Suppressor macrophage (primary cell): Measurements from ENCODE around the gene TMEM59L.

ENCODE experiments used
- DNase-seq, 4 experiments: peaks; one replicate each; pipeline ENCODE4 v3.0.0-alpha.2; 2020 to 2022

TMEM59L gene

DNA sequence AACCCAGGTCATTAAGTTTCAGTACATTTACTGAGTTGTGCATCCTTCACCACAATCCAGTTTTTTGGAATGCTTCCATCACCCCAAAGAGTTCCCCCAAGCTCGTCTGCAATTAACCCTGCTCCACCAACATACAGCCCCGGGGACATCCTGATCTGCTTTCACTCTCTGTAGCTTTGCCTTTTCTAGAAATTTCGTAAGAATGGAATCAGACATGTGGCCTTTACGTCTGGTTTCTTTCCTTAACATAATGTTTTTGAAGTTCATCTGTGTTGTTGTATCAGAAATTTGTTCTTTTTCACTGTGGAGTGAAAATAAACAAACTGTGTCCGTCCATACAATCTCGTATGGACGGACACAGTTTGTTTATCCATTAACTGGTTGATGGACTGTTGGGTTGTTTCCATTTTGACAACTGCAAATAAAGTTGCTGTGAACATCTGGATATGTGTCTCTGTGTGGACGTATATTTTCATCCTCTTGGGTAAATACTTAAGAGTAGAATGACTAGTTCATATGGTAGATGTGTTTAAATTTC lies 27.1 kb downstream of the TMEM59L start:
- no peak for DNase-seq

DNA sequence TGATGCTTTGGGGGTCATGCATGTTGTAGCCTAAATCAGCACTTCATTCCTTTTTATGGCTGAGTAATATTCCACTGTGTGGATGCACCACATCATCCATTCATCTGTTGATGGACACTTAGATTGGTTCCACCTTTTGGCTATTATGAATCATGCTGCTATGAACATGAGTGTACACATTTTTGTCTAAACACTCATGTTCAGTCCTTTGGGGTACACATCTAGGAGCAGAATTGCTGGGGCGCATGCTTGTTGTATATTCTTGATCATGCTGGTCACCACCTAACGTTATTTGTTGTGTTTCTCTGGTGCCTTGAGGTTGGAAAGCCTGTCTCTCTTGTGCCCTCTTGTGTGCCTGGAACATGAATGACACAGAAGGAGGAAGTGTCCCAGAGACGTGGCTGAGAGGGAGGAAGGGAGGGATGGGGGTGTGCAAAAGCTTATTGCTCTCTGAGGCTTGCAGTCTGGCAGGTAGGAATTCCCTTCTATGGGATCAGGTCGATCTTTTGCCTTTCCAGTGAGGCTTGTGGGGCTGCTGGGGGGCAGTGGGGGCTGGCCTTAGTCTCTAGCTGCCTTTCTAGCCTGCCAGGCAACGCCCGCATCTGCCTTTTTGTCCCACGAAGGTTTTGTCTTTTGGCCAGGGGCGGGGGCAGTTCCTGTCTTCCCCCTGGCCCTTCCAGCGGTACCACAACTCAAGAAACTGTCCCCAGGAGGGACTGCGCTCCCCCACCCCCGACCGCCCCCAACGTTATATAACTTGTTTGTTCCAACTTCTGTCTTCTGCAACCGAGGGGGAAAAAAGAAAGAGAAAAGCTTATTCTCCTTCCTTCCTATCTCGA lies 31.7 kb downstream of the TMEM59L start:
- peak; percentile 67 to 85 (median 80) for DNase-seq

DNA sequence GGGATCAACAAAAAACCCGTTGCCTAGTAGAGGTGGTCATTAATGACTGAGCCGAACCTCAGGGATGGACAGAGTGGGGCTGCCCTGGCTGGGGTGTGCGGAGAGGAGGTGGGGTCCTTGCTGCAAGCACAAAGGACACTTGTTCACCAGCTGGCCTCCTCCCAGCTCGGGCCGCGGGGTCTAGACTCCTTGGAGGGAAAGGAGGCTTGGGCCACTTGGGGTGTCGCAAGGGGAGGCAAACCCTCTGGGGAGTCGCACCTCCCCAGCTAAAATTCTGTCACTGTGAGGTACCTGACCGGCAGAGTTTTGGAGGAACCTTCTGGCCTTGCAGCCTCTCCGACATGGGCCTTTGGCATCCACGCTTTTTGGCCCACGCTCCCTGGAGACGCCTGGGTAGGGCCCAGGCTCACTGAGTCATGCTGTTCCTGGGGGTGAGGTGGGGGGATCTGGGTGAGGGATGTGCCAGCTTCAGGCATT lies 32.4 kb downstream of the TMEM59L start:
- no peak for DNase-seq

DNA sequence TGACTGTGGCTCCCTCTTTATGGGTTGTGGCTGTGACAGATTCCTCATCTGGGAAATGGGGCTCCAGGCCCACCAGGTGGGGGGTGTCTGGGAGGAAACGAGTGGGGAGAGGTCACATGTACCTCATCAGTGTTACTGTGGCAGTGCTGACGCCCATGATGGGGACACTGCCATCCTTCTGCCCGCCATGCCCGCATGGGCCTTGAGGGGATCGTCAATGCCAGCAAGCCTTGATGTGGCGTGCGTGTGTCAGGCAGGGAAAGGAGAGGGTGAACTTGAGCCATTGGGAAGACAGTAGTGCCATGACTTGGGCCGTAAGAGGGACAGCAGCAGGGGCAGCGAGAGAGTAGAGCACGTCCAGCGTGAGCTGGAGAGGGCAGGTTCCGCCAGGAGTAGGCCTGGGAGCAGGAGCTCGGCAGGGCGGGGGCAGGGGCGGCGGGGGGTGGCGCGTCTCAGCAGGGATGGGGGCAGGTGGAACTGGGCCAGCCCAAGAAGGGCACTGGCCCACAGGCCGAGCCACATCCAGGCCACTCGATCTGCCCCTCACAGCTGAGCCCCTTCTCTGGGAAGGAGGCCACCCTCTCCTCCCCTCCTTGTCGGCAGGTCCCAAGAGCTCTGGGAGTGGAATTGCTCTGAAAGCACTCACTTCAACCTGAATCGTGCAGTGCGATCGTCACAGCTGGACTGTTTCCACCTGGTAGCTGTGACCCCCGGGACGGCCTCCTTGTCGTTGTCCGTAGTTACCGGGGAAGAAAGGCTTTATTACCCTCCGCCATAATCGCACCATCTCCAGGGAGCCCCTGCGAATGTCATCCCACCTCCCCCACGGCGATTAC lies 34.1 kb downstream of the TMEM59L start:
- DNase-seq = no peak

- DNase-seq = no peak
Measured at GRCh38 chr19:18647371-18647767, 34.7 kb downstream of the TMEM59L start.

GRCh38 chr19:18647807-18648206 lies 35.1 kb downstream of the TMEM59L start:
- DNase-seq = no peak

- no peak for DNase-seq
Measured at GRCh38 chr19:18648973-18649315, 36.3 kb downstream of the TMEM59L start.

DNA sequence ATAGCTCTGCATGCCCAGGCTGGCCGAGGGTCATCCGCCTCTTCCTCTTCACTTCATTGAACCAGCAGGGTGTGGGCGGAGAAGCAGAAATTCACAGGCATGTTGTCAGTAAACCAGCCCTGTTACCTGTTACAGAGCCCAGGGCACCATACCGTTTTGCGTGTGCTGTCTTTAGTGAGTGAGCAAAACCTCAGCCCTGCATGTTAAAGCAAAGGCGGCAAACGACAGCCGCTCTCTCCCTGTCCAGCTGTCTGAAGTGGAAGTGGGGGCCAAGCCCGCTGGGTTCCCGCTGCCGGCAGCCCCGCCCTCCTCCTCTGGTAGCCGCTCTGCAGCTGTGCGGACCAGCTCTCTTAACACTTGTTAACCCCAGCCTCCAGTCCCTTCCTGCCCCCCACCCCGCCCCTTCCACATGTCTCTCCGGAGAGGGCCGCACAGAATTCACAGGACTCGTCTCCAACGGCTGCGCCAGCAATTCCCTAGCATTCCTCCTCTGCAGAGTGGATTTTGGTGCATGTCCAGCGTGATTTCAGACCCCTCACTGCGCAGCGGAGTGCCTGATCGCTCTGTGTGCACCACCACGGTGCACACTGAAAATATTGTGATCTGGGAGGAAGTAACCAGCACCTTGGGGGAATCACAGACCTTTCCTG lies 36.8 kb downstream of the TMEM59L start:
- DNase-seq = peak; percentile 38 to 70 (median 62)

GRCh38 chr19:18650021-18650390 lies 37.3 kb downstream of the TMEM59L start:
- DNase-seq = peak in 1 of 4 experiments; percentile 33

- no peak for DNase-seq
Measured at GRCh38 chr19:18650468-18651041, 37.9 kb downstream of the TMEM59L start.

- no peak for DNase-seq
Measured at GRCh38 chr19:18651300-18651699, 38.6 kb downstream of the TMEM59L start.

- DNase-seq = no peak
Measured at GRCh38 chr19:18651733-18652132, 39.1 kb downstream of the TMEM59L start.

DNA sequence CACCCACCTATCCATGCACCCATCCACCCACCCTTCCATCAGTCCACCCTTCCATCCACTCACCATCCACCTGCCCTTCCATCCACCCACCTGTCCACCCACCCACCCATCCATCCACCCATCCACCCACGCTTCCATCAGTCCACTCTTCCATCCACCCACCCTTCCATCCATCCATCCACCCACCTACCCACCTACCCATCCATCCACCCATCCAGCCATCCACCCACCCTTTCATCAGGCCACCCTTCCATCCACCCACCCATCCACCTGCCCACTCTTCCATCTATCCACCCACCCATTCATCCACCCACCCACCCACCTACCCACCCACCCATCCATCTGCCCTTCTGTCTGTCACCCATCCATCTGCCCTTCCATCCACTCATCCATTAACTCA lies 41.2 kb downstream of the TMEM59L start:
- DNase-seq = no peak

DNA sequence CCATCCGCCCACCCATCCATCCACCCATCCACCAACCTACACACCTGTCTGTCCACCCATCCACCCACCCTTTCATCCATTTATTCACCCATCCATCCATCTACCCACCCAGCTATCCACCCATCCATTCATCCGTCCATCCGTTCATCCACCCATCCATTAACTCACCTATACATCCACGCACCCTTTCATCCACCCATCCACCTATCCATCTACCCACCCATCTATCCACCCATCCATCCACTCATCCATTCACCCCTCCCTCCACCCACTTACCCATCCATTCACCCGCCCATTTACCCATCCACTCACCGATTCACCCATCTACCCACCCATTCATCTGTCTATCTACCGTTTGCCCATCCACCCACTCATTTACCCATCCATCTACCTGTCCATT lies 41.8 kb downstream of the TMEM59L start:
- no peak for DNase-seq

DNA sequence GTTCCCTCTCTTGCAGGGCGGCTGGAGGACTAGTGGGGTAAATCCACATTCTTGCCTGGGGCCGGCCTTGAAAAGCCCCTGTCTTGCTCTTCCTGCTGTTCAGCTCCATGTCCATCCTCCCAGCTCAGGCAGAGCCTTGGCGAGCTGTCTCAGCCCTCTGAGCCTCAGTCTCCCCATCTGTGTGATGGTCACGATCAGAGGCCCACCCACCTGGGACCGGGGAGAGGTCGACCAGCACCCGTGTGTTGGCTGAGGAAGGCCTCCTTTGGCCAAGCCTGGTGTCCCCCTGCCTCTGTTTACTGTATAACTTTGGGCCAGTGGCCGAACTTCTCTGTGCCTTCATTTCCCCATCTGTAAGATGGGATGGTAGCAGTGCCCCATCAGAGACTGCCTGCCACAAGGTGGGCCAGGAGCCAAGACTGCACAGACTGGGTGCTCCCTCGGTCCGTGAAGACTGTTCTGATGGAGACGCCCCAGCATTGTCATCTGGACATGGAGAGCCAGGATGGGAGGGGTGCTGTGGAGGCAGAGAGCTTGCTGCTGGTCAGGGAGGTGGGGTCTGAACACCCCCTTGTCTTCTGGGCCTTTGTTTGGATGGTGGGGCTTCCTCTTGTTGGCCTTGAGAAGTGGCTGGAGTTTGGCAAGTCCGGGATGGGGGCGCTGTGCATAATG lies 42.6 kb downstream of the TMEM59L start:
- no peak for DNase-seq

- peak in 1 of 4 experiments; percentile 26 for DNase-seq
Measured at GRCh38 chr19:18656337-18657086, 43.8 kb downstream of the TMEM59L start.

GRCh38 chr19:18657590-18658365 lies 45.1 kb downstream of the TMEM59L start:
- peak in 1 of 4 experiments; percentile 26 for DNase-seq

DNA sequence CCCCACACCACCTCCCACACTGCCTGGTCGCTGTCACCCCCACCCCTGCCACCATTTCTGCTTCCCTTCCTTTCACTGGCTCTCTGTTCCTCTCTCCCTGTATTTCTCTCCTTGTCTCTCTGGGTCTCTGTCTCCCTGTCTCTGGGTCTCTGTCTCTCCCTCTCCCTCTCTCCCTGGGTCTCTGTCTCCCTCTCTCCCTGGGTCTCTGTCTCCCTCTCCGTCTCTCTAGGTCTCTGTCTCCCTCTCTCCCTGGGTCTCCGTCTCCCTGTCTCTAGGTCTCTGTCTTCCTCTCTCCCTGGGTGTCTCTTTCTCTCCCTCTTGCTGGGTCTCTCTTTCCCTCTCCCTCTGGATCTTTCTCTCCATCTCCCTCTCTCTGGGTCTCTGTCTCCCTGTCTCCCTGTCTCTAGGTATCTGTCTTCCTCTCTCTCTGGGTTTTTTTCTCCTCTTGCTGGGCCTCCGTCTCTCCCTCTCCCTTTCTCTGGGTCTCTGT lies 45.7 kb downstream of the TMEM59L start:
- no peak for DNase-seq

DNA sequence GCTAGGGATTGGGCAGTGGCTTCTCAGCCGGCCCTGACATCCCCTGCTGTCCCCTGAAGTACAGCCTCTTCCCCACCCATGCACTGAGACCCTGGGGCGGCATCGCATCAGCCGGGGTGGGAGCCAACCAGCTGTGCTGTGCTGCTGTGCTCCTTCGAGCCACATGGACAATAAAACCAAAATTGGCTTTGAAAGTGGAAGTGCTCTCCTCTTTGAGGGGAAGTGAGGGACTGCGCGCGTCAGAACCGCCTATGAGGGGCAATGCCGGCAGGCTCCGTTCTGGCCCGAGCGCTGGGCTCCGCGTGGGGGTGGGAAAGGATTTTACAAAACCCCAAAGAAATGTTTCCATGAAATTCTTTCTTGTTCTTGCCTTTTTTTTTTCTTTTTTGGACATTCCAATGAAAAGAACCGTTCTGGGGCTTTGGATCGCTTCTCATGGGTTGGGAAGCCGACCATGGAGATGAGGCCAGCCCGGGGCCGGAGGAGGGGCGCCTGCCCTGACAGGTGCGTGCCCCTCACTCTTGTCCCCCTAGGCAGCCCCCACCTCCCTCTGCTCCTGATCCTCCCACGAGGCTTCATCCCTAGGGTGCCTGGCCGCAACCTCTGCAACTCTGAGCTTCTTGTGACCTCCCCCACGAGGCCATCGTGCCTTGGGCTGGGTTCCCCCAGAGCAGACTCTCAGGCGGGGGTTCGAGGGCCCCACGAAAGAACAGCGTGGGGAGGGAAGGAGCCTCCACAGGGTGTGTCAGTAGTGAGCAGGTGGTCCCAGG lies 46.8 kb downstream of the TMEM59L start:
- DNase-seq = peak; percentile 79 to 88 (median 84)
